ENCODE measurements around the gene E2F2.
A peak's percentile ranks its signal among the peaks of the same experiment; 100 is the strongest.
"Not testable (repeated sequence)": the region's sequence is repeated elsewhere in the genome, so short reads cannot be mapped to it uniquely, and the experiment has no call there.

E2F2 gene

GRCh38 chr1:23522244-23522982 lies 8.6 kb downstream of the E2F2 start:
- no peak for DNase-seq

DNA sequence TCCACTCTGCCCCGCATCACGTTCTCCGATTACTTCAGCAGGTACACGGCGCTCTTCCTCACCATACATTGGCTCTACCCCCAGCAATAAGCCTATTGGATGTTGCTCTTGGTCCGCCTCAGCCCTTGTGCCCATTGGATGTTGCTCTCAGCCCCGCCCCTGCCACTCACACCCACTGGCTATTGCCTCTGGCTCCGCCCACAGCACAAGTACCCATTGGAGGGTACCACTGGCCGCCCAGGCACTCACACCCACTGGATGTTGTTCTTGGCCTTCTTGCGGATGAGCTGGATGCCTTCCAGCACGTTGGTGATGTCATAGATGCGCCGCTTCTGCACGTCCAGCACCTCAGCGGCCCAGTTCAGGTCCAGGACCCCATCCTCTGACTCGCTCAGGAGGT lies 9.4 kb downstream of the E2F2 start:
- DNase-seq = no peak

DNA sequence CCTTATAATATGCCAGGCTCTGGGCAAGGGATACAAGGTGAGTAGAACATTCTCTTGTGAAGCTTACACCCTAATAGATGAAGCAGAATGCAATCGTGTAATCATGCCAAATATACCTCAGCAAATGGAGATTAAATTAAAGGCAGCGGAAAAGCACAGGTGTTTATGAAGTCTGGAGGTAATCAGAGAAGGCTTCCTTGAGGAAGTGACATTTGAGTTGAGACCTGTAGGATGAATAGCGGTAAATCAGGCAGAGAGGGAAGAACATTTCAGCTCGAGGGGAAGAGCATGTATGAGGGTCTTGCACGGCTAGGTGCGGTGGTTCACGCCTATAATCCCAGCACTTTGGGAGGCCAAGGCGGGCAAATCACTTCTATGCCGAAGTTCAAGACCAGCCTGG lies 13.5 kb downstream of the E2F2 start:
- no peak for DNase-seq

GRCh38 chr1:23515905-23516304 lies 15.1 kb downstream of the E2F2 start:
- no peak for DNase-seq

- DNase-seq = no peak
Measured at GRCh38 chr1:23514111-23514679, 16.8 kb downstream of the E2F2 start.

- no peak for DNase-seq
Measured at GRCh38 chr1:23509896-23510295, 21.1 kb downstream of the E2F2 start.

- no peak for DNase-seq
Measured at GRCh38 chr1:23506376-23507107, 24.5 kb downstream of the E2F2 start.

GRCh38 chr1:23505851-23506250 lies 25.2 kb downstream of the E2F2 start:
- DNase-seq = no peak

GRCh38 chr1:23504156-23504555 lies 26.9 kb downstream of the E2F2 start:
- DNase-seq = not testable (repeated sequence)

DNA sequence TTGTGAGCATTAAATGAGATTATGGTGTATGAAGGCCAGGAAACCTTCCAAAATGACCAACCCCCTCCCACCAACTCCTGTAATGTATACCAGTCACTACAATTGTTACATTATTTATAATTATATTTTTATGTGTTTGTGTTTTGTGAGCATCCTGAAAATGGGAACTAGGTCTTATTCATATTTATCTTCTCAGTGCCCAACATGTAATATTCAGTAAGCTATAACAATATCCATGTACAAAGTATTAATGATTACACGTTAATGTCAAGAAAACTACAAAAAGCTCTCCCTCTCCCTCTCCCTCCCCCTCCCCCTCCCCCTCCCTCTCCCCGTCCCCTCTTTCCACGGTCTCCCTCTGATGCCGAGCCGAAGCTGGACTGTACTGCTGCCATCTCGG lies 28.1 kb downstream of the E2F2 start:
- DNase-seq = no peak

DNA sequence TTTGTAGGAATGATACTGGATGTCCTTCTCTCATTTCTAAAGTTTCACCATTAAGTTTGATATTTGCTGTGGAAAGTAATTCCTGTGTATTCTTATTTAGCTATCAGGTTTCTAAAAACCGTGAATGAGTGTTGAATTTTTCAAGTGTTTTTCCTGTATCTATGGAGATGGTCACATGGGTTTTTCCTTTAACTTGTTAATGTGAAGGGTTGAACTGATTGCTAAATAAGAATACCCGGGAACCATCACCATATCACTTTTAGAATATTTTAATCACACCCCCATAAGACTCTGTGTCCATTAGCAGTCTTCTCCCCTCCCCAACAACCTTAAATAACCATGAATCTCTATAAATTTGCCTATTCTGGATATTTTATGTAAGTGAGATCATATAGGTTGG lies 30.6 kb downstream of the E2F2 start:
- no peak for DNase-seq

DNA sequence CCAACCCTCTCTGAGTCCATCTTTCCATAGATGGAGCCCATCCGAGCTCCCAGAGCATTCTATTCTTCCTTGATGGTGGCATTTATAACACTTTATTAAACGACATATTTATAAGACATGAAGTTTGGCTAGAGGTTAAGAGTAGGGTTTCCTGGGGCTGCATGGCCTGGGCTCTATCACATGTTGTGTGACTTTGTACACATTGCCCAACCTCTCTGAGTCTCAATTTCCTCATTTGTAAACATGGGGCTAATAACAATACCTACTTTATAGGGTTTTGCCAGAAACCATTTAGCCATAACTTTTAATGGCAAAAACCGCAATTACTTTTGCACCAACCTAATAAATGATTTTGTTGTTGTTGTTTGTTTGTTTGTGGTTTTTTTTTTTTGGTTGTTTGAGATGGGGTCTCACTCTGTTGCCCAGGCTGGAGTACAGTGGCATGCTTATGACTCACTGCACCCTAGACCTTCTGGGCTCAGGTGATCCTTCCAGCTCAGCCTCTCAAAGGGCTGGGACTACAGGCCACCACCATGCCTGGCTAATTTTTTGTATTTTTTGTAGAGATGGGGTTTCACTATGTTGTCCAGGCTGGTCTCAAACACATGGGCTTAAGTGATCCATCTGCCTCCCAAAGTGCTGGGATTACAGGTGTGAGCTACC lies 33.1 kb downstream of the E2F2 start:
- no peak for DNase-seq

- DNase-seq = no peak
Measured at GRCh38 chr1:23496490-23497181, 34.4 kb downstream of the E2F2 start.

DNA sequence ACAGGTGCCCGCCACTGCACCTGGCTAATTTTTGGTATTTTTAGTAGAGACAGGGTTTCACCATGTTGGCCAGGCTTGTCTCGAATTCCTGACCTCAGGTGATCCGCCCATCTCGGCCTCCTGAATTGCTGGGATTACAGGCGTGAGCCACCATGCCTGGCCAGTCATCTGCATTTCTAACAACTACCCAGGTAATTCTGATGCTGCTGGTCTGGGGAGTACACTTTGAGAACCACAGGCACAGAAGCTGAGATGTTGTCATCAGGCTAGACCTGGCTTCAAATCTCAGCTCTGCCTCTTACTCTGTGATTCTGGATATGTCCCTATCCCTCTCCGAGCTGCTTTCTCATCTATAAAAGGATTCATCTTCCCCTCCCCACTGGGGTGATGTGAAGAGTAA lies 36.2 kb downstream of the E2F2 start:
- DNase-seq = not testable (repeated sequence)

- not testable (repeated sequence) for DNase-seq
Measured at GRCh38 chr1:23492776-23493175, 38.3 kb downstream of the E2F2 start.

DNA sequence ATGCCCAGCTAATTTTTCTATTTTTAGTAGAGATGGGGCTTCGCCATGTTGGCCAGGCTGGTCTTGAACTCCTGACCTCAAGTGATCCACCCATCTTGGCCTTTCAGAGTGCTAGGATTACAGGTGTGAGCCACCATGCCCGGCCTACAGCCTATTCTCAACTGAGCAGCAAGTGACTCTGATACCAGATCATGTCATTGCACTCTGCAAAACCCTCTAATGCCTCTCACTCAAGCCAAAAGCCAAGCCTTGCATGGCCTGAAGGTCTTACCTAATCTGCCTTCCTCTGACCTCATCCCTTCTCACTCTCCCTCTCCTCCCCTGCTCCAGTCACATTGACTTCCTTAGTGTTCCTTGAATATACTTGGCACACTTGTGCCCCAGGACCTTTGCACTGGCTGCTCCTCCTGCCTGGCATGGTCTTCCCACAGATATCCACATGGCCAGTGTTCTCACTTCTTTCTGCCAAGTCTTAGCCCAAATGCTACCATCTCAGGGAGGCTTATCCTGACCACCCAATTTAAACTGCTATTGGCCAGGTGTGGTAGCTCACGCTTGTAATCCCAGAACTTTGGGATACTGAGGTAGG lies 38.8 kb downstream of the E2F2 start:
- no peak for DNase-seq

DNA sequence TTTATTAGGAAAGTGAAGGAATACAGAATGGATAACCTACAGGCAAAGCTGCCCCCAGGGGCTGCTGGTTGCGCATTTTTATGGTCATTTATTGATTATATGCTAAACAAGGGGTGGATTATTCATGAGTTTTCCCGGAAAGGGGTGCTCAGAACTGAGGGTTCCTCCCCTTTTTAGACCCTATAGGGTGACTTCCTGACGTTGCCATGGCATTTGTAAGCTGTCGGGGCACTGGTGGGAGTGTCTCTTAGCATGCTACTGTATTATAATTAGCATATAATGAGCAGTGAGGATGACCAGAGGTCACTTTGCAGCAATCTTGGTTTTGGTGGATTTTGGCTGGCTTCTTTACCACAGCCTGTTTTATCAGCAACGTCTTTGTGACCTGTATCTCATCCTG lies 41.2 kb downstream of the E2F2 start:
- no peak for DNase-seq

GRCh38 chr1:23485002-23485332 lies 46.1 kb downstream of the E2F2 start:
- DNase-seq = no peak

DNA sequence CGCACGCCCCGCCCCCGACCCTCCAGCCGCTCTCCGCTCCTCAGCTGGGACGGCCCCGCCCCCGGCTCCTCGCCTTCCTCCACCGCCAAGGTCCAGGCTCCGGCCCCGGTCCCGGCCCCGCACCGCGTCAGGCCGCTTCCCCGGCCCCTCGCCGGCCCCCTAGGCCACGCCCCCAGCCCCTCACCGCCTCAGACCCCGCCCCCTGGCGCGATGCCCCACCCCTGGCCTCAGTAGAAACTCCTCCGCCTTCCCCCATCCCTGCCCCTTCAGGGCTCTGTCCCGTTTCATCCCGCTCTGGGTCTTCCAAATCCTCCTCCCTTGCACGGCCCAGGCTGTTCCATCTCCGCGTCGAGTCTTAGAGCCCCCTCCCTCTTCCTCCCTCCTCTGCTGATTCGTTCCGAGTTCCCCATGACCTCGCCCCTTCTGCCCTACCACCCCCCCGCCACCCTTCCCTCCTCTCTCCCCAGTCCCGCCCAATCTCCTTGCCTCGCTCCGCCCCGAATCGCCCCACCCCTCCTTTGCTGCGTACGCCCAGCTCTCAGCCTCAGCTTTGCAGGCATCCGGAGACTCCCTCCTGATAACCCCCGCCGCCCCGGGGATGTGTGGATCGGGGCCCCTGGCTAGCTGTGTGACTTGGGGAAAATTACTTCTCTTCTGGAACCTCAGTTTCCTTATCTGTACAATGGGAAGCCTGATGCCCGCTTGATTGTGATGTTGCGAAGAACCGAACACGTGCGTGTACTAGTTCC lies 46.6 kb downstream of the E2F2 start:
- peak; percentile 89 for DNase-seq

DNA sequence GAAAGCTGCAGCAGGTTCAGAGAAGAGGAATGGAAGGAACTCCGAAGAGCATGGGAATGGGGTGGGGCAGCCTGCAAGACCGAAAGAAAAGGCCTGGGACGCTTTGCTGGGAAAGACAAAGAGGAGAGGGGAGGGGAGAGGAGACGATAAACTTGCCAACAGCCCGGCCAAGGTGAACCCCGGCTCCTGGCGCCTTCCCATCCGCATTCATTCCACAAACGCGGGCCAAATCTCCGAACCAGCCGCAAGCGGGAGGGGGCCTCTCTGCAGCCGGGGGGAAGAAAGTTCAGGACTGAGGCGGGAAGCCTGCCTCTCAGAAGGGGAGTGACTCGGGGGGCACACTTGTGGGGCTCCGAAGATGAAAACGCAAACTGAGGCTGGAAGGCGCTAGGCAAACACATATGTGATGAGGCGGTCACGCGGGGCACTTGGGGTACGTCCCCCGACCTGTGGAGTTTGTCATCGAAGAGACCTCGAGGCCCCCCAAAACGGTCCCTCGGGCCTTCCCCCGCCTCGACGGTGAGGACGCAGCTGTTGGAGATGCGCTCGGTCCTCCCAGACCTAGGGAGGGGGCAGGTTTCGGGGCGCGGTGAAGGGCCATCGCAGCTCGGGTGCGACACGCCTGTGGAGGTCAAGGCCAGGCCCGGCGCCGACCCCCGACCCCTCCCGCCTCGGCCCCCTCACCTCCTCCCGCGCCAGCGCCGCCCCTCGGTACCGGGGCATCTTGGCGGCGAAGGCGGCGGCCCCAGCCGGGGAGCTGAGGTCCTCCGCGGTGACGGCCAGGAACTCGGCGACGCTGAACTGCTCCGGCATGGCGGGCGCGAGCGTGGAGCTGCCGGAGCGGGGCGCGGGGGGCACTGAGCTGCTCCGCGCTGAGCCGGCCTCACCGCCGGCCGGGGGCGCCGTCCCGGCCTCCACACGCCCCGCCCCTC lies 47.4 kb downstream of the E2F2 start, which contains the start of gene ASAP3:
Gene ASAP3 (minus strand): TSS at position 859 of the 932 bp plus-strand sequence. CDS start 46 bp downstream, at position 813.
- peak; percentile 19 for DNase-seq

- DNase-seq = no peak
Measured at GRCh38 chr1:23481904-23482303, 49.1 kb downstream of the E2F2 start.
